GM12873 (cell line): Measurements from ENCODE around the gene TBC1D10B.

Experiments used
- CTCF ChIP-seq: IDR thresholded peaks from 2 replicates; pipeline ENCODE4 v1.5.1; 2012; ENCODE audit warnings: low read depth, mild to moderate bottlenecking, moderate library complexity, low read length, control low read depth; ENCODE audit not compliant: insufficient read depth; ENCODE audit errors: missing control alignments

The TBC1D10B gene

GRCh38 chr16:30370456-30371247, at the start of gene TBC1D10B:
Gene TBC1D10B, minus strand, starts transcription at chr16:30370494. Its CDS starts 311 bp downstream, at chr16:30370183.
- TF ChIP-seq CTCF: peak; percentile 44

GRCh38 chr16:30418350-30419181, 48.3 kb upstream of the TBC1D10B start:
- no peak for TF ChIP-seq CTCF

- no peak for TF ChIP-seq CTCF
Measured at GRCh38 chr16:30417529-30418349, 47.4 kb upstream of the TBC1D10B start.

- TF ChIP-seq CTCF: no peak
Measured at GRCh38 chr16:30416624-30417528, 46.6 kb upstream of the TBC1D10B start.

- TF ChIP-seq CTCF: no peak
Measured at GRCh38 chr16:30416047-30416603, 45.8 kb upstream of the TBC1D10B start.

GRCh38 chr16:30414159-30414558, 43.9 kb upstream of the TBC1D10B start:
- TF ChIP-seq CTCF: no peak
